ENCODE measurements around the gene SETDB1. TPM values are rescaled to one million over a fixed set of nuclear protein-coding genes. Genes with fewer than 3 reads are reported as not detected.

Gene SETDB1
- total RNA-seq, 2 experiments from 2014 or later, result 39.4 to 40.4 TPM

DNA sequence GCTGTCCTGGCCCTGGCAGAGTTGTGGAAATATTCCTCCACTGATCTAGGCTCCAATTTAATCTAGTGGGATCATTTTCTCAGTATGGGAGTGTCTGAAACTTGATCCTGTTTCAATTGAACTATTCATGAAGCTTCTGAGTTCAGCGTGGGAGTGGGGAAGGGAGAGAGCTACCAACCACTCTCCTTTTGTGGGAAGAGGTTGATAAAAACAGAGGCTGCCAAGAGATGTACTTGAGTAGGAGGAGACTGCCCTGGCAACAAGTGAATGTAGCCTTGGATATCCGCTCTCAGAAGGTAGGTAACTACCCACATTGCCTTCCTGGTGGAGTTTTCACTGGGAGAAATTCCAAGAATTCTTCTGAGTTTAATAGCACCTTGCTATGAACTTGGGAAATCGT, 39.1 kb upstream of the SETDB1 start, which contains the start of gene CTXND2:
Gene CTXND2, plus strand, starts transcription at position 119 of the 400 bp plus-strand sequence. CDS start 25,179 bp downstream, outside the sequence.
- Histone ChIP-seq H3K4me1 (ENCODE audit: insufficient read depth, low read length) (peaks cover 10% of the 10 kb centered on the region), H3K36me3 (ENCODE audit: insufficient read depth, low read length) (no peaks in the 10 kb centered on the region), H3K9me3 (ENCODE audit: control insufficient read depth in 1 of 2, insufficient read depth in 1 of 2, low read length in 2 of 2) (no peaks in the 10 kb centered on the region), H3K27ac (ENCODE audit: low read depth in 1 of 2, low read length in 2 of 2) (no peak within 1 kb of the TSS), H3K4me3 (ENCODE audit: low read length) (no peak within 1 kb of the TSS), H3K27me3 (ENCODE audit: control insufficient read depth in 1 of 2, insufficient read depth in 2 of 2, low read length in 2 of 2) (no peaks in the 10 kb centered on the region)
- Mint-ChIP-seq H3K4me3 (no peak within 1 kb of the TSS), H3K36me3 (ENCODE audit: low read depth) (no peaks in the 10 kb centered on the region), H3K4me1 (ENCODE audit: low read depth) (peaks cover 29% of the 10 kb centered on the region), H3K27ac (no peak within 1 kb of the TSS), H3K9me3 (no peaks in the 10 kb centered on the region), H3K27me3 (no peaks in the 10 kb centered on the region)
- ChIA-PET POLR2A (no interaction called here), CTCF (no interaction called here)
- TF ChIP-seq, protein P1, sequence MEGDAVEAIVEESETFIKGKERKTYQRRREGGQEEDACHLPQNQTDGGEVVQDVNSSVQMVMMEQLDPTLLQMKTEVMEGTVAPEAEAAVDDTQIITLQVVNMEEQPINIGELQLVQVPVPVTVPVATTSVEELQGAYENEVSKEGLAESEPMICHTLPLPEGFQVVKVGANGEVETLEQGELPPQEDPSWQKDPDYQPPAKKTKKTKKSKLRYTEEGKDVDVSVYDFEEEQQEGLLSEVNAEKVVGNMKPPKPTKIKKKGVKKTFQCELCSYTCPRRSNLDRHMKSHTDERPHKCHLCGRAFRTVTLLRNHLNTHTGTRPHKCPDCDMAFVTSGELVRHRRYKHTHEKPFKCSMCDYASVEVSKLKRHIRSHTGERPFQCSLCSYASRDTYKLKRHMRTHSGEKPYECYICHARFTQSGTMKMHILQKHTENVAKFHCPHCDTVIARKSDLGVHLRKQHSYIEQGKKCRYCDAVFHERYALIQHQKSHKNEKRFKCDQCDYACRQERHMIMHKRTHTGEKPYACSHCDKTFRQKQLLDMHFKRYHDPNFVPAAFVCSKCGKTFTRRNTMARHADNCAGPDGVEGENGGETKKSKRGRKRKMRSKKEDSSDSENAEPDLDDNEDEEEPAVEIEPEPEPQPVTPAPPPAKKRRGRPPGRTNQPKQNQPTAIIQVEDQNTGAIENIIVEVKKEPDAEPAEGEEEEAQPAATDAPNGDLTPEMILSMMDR (IDR thresholded peaks at IDR 0.05), result no peak
- intact Hi-C loops (cut with DNase I, micrococcal nuclease), result loop anchor here in 1 of 2 experiments (5.0 kb wide), 1 partner anchor 40 kb away; no protein-coding TSS in a partner anchor
- no peak for ATAC-seq (ENCODE audit: poor library complexity)
- DNase-seq, result no peak

DNA sequence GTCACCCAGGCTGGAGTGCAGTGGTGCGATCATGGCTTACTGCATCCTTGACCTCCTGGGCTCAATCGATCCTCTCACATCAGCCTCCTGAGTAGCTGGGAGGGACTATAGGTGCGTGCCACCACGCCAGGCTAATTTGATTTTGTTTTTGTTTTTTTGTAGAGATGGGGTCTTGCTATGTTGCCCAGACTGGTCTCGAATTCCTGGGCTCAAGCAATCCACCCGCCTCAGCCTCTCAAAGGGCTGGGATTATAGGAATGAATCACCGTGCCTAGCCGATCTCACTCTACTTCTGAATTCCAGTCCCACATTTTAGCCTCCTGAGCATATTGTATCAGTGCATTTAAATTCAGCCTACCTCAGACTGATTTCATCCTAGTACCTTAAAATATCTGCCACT, 37.4 kb upstream of the SETDB1 start:
- Histone ChIP-seq H3K4me3 (ENCODE audit: low read length) (no peak overlapping the region), H3K27ac (ENCODE audit: low read depth in 1 of 2, low read length in 2 of 2) (no peak overlapping the region), H3K4me1 (ENCODE audit: insufficient read depth, low read length) (peaks cover 10% of the 10 kb centered on the region), H3K36me3 (ENCODE audit: insufficient read depth, low read length) (no peaks in the 10 kb centered on the region), H3K9me3 (ENCODE audit: control insufficient read depth in 1 of 2, insufficient read depth in 1 of 2, low read length in 2 of 2) (no peaks in the 10 kb centered on the region), H3K27me3 (ENCODE audit: control insufficient read depth in 1 of 2, insufficient read depth in 2 of 2, low read length in 2 of 2) (no peaks in the 10 kb centered on the region)
- no peak for DNase-seq
- H3K4me1 Mint-ChIP-seq (ENCODE audit: low read depth), result peaks cover 29% of the 10 kb centered on the region
- ChIA-PET CTCF (interaction anchor here (0.7 kb wide), 1 partner anchor 215 kb away, joined by 4 read pairs; no protein-coding TSS in a partner anchor), POLR2A (no interaction called here)
- H3K9me3 Mint-ChIP-seq, result no peaks in the 10 kb centered on the region
- intact Hi-C loops (cut with DNase I, micrococcal nuclease), result loop anchor here in 1 of 2 experiments (5.0 kb wide), 1 partner anchor 41 kb away; no protein-coding TSS in a partner anchor
- TF ChIP-seq, protein P1 (IDR thresholded peaks at IDR 0.05), result no peak
- H3K4me3 Mint-ChIP-seq, result no peak overlapping the region
- no peak for ATAC-seq (ENCODE audit: poor library complexity)
- H3K36me3 Mint-ChIP-seq (ENCODE audit: low read depth), result no peaks in the 10 kb centered on the region
- no peak overlapping the region for H3K27ac Mint-ChIP-seq
- H3K27me3 Mint-ChIP-seq, result no peaks in the 10 kb centered on the region

DNA sequence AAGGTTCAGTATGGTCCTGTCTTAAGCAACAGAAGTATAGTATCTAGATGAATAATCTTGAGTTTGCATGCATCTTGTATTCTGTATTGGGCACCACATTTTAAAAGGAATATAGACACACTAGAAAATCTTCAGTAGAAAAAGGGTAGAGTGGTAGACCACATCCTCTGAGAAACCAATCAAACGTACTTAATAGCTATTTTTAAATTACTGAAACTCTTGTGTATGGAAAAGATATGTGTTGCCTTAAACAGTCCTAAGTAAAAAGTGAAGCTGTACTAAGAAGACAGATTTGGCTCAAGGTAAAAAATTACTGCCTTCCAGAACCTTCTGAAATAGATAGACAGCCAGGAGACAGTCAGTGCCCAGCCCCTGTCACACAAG, 36.1 kb upstream of the SETDB1 start:
- Histone ChIP-seq H3K27ac (ENCODE audit: low read depth in 1 of 2, low read length in 2 of 2) (no peak overlapping the region), H3K9me3 (ENCODE audit: control insufficient read depth in 1 of 2, insufficient read depth in 1 of 2, low read length in 2 of 2) (no peaks in the 10 kb centered on the region), H3K36me3 (ENCODE audit: insufficient read depth, low read length) (no peaks in the 10 kb centered on the region), H3K27me3 (ENCODE audit: control insufficient read depth in 1 of 2, insufficient read depth in 2 of 2, low read length in 2 of 2) (no peaks in the 10 kb centered on the region), H3K4me3 (ENCODE audit: low read length) (no peak overlapping the region), H3K4me1 (ENCODE audit: insufficient read depth, low read length) (peaks cover 10% of the 10 kb centered on the region)
- peak overlapping the region; percentile 5 for H3K4me3 Mint-ChIP-seq
- no peaks in the 10 kb centered on the region for H3K9me3 Mint-ChIP-seq
- ChIA-PET POLR2A (interaction anchor here (0.7 to 1.9 kb wide), 4 partner anchors 14 to 1003 kb away, joined by 3 to 9 read pairs (median 4); partner anchors contain the start of genes ARNT and GOLPH3L), CTCF (interaction anchor here (1.0 kb wide), 1 partner anchor 32 kb away, joined by 3 read pairs; no protein-coding TSS in a partner anchor)
- TF ChIP-seq, protein P1 (IDR thresholded peaks at IDR 0.05), result no peak
- peak in 1 of 14 experiments; percentile 55 for DNase-seq
- H3K4me1 Mint-ChIP-seq (ENCODE audit: low read depth), result peaks cover 29% of the 10 kb centered on the region
- no peaks in the 10 kb centered on the region for H3K27me3 Mint-ChIP-seq
- H3K27ac Mint-ChIP-seq, result no peak overlapping the region
- no peaks in the 10 kb centered on the region for H3K36me3 Mint-ChIP-seq (ENCODE audit: low read depth)
- intact Hi-C loops (cut with DNase I, micrococcal nuclease), result no loop called here
- ATAC-seq (ENCODE audit: poor library complexity), result peak; percentile 76
